Measurements from ENCODE around the gene ASIC3.
A peak's percentile ranks its signal among the peaks of the same experiment; 100 is the strongest.

The ASIC3 gene

GRCh38 chr7:151074817-151075661 lies 26.7 kb downstream of the ASIC3 start:
- DNase-seq, result no peak

GRCh38 chr7:151075662-151075971 lies 27.3 kb downstream of the ASIC3 start:
- DNase-seq, result no peak

GRCh38 chr7:151075978-151076426 lies 27.7 kb downstream of the ASIC3 start:
- DNase-seq, result no peak

DNA sequence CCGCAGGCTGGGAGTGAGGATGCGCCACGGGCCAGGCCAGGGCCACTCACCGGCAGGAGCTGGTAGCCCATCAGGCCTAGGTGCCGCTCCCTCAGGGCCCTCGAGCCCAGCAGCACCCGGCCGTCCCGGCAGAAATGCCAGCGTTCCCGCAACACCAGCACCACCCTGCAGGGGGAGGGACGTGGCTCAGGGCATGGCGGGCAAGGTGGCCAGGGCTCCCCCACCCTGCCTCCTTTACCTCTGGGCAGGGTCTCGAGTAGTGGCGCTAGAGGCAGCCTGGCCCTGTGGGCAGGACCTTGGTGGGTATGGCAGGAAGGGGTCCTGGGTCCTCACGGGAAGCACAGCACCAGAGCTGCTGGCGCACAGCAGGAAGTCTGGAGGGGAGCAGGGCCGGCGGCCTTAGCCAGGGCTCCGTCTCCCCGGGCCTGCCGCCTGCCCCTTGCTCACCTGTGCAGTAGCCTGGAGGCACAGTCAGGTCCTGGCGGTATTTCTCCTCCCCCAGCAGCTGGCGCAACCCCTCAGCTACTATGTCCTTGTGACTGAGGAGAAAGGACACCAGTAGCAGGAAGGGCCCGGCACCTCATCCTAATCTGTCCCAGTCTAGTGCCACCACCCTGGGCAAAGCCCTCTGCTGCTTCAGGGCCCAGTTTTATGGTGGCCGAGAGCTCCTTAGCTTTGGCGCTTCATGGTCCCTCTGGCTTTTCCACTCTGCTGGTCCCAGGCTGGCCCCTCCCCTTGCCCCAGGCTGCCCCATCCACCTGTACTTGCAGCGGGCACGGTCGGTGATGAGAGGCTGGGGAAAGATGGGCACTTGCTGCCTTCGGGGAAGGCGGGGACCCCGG lies 28.8 kb downstream of the ASIC3 start:
- DNase-seq, result no peak

- DNase-seq, result no peak
Observed at GRCh38 chr7:151077705-151078232, 29.4 kb downstream of the ASIC3 start.

- no peak for DNase-seq
Observed at GRCh38 chr7:151078233-151079040, 30.1 kb downstream of the ASIC3 start.

DNA sequence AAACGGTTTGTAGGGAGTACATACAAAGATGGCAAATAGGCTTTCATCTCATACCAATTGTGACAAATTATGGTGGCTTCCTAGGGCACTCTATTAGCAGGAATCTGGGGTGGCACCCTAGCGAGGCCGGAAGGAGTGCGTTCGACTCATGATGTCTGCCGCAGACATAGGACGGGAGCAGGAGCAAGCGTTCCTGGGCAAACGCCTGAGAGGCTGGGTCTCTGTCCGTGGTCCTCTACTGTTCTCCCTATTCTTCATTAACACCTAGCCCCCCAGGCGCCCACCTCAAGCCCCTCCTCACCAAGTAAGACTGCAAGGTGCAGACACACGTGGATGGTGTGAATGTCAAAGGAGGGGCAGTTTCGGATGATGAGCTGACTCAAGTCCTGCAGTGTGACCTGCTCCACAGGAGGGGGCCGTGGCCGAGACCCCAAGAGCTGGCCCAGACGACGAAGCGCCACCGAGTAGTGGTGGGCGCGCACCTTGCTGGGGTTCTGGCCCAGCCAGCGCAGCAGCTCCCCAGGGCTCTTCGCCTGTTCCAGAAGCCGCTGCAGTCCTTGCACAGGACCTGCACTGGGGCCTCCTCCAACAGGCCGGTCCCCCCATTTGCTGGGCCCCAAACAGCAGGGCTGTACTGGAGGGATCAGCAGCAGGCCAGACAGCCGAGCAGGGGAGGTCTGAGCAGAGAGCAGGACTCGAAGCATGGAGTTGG lies 31.0 kb downstream of the ASIC3 start:
- DNase-seq, result no peak

DNA sequence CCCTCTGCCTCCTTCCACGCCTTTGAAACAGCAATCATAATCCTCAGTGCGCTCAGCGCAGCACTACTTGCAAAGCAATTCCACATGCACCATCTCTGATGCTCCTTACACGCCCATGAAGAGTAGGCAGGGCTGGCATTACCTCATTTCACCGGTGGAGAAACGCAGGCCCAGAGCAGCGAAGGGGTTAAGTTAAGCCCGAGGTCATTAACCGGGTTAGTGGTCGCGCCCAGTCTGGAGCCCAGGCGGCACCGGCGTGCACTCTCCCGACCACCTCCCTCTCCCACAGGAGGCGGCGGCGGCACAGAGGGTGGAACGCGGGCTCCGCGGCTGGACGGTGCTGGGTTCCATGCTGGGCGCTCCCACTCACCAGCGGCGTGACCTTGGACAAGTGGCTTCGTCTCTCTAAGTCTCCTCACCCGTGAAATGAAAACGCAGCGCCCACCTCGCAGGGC lies 31.8 kb downstream of the ASIC3 start:
- DNase-seq, result no peak

GRCh38 chr7:151080522-151081169 lies 32.3 kb downstream of the ASIC3 start, which contains the start of gene FASTK:
Gene FASTK, minus strand, starts transcription at chr7:151080809. Its CDS starts 43 bp downstream, at chr7:151080766.
- peak; percentile 89 for DNase-seq

GRCh38 chr7:151081170-151082101 lies 33.1 kb downstream of the ASIC3 start:
- no peak for DNase-seq

DNA sequence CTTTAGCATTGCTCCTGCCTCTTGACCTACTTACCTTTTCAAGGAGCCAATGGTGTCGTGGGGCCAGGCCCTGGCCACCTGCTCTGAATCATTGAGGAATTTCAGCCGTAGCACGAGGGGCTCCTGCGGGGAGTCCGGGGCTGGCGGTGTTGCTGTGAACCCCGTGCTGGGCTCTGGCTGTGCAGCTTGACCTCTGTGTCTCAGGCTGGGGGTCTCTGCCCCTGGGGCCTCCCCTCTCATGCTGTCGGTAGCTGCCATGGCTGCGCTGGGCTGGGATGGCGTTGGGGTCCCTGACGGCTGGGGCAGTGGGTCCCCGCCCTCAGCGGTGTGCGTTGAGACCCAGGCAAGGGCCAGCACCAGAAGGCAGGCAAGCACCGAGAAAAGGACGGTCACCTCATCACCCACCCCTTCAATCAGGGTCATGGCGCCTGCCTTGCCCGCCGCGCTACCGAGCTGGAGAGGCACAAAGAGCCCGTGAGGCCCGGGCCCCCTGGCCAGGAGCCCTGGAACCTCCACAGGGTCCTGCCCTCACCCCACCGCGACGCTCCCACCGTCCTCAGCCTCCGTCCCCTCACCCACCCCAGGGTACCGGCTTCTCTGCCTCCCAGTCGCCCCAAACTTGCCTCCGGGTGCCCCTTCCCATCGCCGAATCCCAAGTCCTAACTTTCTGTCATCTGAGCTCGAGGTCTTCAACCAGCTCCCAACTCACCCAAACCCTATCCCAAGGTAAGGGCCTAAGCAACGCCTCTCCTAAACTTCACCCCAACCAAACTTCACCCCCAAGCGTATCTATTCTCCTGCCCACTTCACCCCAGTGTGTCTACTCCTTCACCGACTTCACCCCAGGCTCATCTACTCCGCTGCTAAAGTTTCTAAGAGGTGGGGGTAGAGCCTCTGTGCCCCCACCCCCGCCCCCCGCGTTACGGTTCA lies 34.1 kb downstream of the ASIC3 start:
- no peak for DNase-seq

DNA sequence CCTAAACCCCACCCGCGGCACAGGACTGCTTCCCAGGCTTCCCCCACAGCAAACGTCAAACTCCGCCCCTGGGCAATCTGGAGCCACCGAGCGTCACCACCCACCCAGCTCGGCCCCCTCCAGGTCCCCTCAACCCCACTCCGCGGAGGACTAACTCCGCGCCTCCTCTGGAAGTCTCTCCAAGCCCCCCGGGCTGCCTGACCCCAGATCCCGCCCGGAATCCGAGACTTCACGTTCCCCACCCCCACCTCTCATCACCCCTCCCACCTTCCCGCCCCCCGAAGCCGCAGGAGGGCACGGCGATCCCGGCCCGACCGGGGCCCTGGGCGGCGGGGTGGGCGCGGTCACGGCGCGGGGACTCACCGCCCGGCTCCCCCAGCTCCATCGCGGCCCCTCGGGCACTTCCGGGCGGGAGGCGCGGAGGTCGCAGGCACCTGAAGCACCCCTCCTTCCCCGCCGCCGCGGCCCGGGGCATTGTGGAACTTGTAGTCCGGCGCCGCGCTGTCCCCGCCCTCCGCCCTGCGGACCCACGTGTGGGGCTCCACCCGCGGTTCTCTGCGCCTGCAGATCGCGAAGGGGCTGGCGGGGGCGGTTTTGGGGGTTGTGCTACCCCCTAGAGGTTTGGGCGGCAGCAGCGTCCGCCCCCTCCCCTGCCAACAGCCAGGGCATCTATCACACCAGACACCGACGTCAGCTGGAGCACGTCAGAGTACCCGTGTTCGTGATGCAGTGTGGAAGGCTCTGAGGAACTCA lies 34.9 kb downstream of the ASIC3 start, which contains the start of gene TMUB1:
Gene TMUB1, minus strand, starts transcription at position 423 of the 753 bp plus-strand sequence. CDS start 930 bp downstream, outside the sequence.
- peak; percentile 82 for DNase-seq

DNA sequence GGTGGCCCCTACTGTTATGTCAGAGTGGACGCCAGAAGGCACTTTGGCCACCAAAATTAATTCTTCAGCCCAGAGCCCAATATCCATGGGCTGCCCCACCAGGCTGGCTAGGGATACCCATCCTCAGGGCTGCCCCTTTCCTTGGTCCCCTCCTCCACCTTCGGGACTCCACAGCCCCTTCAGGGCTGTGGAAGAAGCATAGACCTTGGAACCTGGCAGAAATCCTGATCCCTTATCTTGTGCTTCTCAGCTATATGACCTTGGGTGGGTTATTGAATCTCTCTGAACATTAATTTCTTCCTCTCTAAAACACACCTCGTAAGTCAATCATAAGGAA lies 35.5 kb downstream of the ASIC3 start:
- DNase-seq, result no peak

DNA sequence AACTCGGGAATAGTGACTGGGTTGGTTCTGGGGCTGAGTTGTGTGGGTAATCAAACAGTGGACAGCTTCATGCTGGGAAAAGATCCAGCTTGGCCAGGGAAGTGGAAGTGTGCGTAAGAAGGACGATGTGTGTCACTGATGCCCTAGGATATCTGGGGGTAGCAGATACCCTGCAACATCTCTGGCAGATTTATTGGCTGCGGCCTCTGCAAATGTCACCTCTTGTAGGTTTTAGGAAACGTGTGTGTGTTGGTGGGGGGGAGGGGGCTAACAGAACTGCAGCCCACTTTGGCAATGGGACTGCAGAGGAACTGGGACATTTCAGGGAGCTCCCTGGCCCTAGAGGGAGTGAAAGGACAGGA lies 37.0 kb downstream of the ASIC3 start:
- DNase-seq, result no peak

DNA sequence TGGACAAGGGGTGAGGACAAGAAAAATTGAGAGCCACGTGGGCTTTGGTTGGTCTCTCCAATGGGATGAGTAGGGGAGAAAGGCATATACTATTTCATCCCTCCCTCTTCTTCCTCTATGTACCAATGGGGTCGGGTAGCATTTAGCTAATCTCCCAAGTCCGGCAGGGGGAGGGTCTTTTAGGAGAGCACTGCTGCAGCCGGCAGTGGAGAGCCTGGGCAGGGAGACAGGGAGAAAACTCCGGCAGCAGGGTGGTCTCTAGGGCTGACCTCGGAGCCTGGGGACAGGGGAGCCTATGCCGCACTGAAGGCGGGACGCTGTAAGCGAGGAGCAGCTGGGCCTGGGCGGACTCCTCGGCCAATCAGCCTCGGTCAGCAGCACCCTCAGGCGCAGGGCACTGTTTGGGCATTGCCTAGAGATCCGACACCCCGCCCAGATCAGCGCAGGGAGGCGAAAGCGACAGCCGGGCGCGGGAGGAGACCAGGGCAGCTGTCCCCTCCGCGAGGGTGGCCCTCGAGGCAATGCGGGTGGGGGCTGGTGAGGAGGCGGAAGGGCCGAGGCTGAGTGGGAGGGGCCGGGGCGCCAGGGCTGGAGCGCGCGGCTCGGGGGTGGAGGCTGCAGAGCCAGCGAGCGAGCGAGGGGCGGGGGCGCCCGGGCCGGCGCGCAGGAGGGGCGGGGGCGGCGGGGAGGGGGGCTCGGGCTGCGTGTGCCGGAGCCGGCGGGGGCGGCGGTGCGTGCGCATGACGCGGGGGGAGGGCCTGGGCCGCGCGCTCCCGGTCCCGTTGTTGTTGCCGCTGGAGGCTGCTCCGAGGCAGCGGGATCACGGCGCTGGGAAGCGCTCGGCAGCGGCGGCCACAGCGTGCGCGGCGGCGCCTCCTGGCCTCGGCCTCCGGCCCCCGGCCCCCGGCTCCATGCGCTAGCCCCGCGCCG lies 37.6 kb downstream of the ASIC3 start, which contains the start of gene AGAP3:
Gene AGAP3, plus strand, starts transcription at position 785 of the 930 bp plus-strand sequence. CDS start 267 bp downstream, outside the sequence.
- DNase-seq, result peak; percentile 31

DNA sequence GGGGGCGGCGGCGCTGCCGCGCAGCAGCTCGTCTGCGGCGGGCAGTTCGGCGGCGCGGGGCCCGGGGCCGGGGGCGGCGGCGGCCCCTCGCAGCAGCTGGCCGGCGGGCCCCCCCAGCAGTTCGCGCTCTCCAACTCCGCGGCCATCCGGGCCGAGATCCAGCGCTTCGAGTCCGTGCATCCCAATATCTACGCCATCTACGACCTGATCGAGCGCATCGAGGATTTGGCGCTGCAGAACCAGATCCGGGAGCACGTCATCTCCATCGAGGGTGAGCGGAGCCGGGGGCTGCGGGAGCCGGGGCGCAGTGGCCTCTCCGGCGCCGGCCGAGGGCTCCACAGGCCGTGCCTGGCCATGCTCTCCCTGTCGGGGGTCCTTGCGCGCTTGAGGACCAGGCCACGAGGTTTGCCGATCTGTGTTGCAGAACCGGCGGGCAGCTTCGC lies 38.5 kb downstream of the ASIC3 start:
- peak; percentile 38 for DNase-seq

All from stimulated activated CD4-positive, alpha-beta T cell treated with anti-CD3 and anti-CD28 coated beads, Interleukin-1b, Interleukin-23, amount 100 ng/mL, for 48 hours (primary cell).